ENCODE measurements around the gene PAK1. TPM values are rescaled to one million over a fixed set of nuclear protein-coding genes. Genes with fewer than 3 reads are reported as not detected.

Gene PAK1
- total RNA-seq, 1 donor from 2014 or later: 7.7 TPM

DNA sequence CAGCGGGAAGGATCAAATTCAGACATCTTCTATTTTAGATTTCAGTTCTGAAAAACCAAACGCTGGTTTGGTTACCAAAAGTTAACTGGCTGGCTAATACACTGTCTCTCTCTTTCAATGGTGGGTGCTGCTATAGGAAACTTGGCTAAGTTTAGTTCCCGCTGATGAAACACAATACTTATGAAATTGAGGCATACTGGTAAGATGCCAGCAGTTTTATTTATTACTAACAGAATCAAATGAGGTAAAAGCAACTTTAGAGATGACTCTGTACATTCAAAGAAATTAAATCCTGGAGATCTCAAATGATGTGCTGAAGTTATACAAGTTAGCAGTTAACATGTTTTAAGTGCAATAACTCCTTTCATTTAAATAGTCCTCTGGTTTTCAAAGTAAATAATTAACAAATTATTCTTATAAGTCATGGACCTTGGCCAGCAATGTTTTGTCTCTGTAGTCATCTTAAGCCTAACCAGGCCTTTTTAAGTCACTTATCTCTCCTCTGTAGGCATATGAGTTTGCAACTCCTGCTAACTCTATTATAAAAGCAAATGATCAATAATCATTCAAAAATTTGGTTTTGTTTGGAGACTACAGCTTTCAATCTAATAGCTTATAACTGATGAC is 54.8 kb downstream of the PAK1 start:
- Histone ChIP-seq H3K4me3 (no peak overlapping the region), H3K36me3 (no peaks in the 10 kb centered on the region), H3K9me3 (replicated peaks) (no peaks in the 10 kb centered on the region), H3K4me1 (no peaks in the 10 kb centered on the region), H3K27me3 (ENCODE audit: low read depth) (peaks cover 5% of the 10 kb centered on the region), H3K27ac (replicated peaks) (no peak overlapping the region)
- DNase-seq: no peak
- intact Hi-C loops (cut with micrococcal nuclease): no loop called here
- TF ChIP-seq, protein P1, sequence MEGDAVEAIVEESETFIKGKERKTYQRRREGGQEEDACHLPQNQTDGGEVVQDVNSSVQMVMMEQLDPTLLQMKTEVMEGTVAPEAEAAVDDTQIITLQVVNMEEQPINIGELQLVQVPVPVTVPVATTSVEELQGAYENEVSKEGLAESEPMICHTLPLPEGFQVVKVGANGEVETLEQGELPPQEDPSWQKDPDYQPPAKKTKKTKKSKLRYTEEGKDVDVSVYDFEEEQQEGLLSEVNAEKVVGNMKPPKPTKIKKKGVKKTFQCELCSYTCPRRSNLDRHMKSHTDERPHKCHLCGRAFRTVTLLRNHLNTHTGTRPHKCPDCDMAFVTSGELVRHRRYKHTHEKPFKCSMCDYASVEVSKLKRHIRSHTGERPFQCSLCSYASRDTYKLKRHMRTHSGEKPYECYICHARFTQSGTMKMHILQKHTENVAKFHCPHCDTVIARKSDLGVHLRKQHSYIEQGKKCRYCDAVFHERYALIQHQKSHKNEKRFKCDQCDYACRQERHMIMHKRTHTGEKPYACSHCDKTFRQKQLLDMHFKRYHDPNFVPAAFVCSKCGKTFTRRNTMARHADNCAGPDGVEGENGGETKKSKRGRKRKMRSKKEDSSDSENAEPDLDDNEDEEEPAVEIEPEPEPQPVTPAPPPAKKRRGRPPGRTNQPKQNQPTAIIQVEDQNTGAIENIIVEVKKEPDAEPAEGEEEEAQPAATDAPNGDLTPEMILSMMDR (IDR thresholded peaks at IDR 0.05; ENCODE audit: borderline replicate concordance): no peak

DNA sequence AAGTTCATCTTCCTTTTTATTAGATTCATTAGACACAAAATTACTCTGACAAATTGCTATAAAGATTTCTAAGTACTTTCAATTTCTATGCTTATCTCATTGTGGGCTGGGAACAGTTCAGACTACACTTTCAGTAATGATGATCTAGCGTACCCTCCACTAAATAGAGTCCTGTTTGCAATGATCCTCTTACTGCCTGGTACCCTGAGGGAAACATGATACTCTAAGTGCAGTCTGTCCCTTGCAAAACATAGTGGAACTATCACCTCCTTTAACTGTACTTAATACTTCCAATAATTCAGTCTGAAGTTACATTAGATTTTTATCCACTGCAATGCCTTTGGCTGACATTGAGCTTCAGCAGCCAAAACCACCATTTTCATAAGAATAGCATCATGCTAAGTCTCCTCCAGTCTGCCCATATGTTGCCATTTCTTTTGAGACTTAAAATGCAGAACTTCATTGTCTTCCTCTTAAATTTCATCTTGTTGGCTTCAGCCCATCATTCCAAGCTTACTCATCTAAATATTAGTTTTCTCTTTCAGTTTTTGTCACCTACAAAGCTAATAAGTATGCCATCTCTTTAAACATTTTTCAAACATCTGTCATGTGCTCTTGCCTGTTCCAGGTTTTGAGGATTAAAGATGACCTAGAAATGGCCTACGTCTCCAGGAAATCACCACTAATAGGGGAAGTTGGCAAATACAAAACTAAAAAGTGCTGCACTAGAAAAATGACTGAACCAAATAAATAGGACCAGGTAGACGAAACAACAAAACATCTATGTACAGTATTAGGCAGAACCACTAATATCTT is 55.5 kb downstream of the PAK1 start:
- Histone ChIP-seq H3K27me3 (ENCODE audit: low read depth) (peaks cover 13% of the 10 kb centered on the region), H3K4me1 (no peaks in the 10 kb centered on the region), H3K9me3 (replicated peaks) (no peaks in the 10 kb centered on the region), H3K4me3 (no peak overlapping the region), H3K36me3 (no peaks in the 10 kb centered on the region), H3K27ac (replicated peaks) (no peak overlapping the region)
- TF ChIP-seq, protein P1 (IDR thresholded peaks at IDR 0.05; ENCODE audit: borderline replicate concordance): no peak
- DNase-seq: no peak
- intact Hi-C loops (cut with micrococcal nuclease): no loop called here

DNA sequence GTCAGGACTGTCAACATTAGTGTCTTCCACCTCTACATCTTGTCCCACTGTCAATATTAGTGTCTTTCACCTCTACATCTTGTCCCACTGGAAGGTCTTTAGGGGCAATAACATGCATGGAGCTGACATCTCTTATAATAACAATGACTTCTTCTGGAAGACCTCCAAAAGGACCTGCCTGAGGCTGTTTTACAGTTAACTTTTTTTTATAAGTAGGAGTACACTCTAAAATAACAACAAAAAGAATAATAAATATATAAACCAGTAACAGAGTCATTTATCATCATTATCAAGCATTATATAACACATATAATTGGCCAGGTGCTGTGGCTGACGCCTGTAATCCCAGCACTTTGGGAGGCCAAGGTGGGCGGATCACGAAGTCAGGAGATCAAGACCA is 57.5 kb downstream of the PAK1 start:
- Histone ChIP-seq H3K9me3 (replicated peaks) (no peaks in the 10 kb centered on the region), H3K27me3 (ENCODE audit: low read depth) (peaks cover 24% of the 10 kb centered on the region), H3K4me1 (peaks cover 11% of the 10 kb centered on the region), H3K27ac (replicated peaks) (no peak overlapping the region), H3K36me3 (no peaks in the 10 kb centered on the region), H3K4me3 (no peak overlapping the region)
- no peak for DNase-seq
- intact Hi-C loops (cut with micrococcal nuclease): no loop called here
- TF ChIP-seq, protein P1 (IDR thresholded peaks at IDR 0.05; ENCODE audit: borderline replicate concordance): no peak

DNA sequence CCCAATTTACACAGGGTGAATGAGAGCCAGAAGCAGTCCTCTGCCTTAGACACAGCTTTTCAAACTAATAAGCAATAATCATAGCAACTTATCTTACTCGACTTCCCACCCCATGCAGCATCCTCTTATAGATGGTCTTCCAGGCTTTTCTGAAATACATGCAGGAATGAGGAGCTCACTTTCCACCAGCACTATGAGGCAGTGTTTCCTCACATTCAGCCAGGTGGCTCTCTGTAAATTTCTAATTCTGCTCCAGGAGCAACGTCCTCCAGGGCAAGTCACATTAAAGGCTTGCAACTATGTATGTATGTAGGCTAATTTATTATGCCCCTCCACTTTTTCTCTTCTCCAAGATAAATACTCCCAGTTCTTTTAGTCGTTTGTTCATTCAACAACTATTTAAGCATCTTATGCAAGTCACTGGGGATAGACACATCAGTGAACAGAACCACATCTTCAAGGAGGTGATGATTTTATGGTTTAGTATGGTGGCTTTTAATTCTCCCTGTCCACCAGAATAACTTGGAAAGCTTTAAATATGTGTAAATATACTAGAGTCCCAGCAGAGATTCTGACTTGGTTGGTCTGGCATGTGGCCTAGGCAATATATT is 59.9 kb downstream of the PAK1 start:
- no peak for DNase-seq
- H3K4me1 ChIP-seq: peaks cover 13% of the 10 kb centered on the region
- H3K9me3 ChIP-seq (replicated peaks): no peaks in the 10 kb centered on the region
- H3K27ac ChIP-seq (replicated peaks): no peak overlapping the region
- H3K4me3 ChIP-seq: no peak overlapping the region
- TF ChIP-seq, protein P1 (IDR thresholded peaks at IDR 0.05; ENCODE audit: borderline replicate concordance): no peak
- intact Hi-C loops (cut with micrococcal nuclease): no loop called here
- peaks cover 24% of the 10 kb centered on the region for H3K27me3 ChIP-seq (ENCODE audit: low read depth)
- no peaks in the 10 kb centered on the region for H3K36me3 ChIP-seq

DNA sequence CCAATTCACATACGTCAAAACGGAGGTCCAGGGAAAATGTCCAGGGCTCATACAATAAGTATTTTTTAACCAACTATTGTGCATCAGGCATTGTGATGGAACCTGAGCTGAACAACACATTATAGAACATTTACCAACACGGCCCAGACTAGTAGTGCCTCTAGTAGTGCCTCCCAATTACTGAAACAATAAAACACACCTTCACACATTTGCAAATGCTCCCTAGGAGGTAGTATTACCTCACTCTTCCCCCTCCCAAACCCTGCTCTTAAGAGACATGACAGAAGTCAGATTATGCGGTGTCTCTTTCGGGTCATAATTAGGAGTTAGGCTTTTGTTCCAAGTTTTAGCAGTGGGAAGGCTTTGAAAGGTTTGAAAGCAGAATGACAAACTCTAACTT is 61.1 kb downstream of the PAK1 start:
- Histone ChIP-seq H3K9me3 (replicated peaks) (no peaks in the 10 kb centered on the region), H3K4me3 (no peak overlapping the region), H3K36me3 (no peaks in the 10 kb centered on the region), H3K27ac (replicated peaks) (no peak overlapping the region), H3K27me3 (ENCODE audit: low read depth) (peaks cover 24% of the 10 kb centered on the region), H3K4me1 (peaks cover 13% of the 10 kb centered on the region)
- intact Hi-C loops (cut with micrococcal nuclease): no loop called here
- no peak for DNase-seq
- TF ChIP-seq, protein P1 (IDR thresholded peaks at IDR 0.05; ENCODE audit: borderline replicate concordance): no peak

Data from left ventricle myocardium inferior (tissue), 1 donor.